Endodermal cell (in vitro differentiated cells): Measurements from ENCODE around the gene KRT14. TPM values are rescaled to one million over a fixed set of nuclear protein-coding genes. Genes with fewer than 3 reads are reported as not detected.

Experiments used
- DNase-seq: peaks from one replicate; pipeline ENCODE4 v3.0.0-alpha.2; 2017
- H3K27ac ChIP-seq: 2 replicates; pipeline ENCODE4 v1.5.1; 2013; ENCODE audit warnings: mild to moderate bottlenecking, low read depth, low read length, moderate library complexity
- H3K27me3 ChIP-seq: 2 replicates; pipeline ENCODE4 v1.6.1; 2013; ENCODE audit warnings: mild to moderate bottlenecking, low read length, moderate library complexity; ENCODE audit not compliant: insufficient read depth, control insufficient read depth, poor library complexity, severe bottlenecking
- H3K36me3 ChIP-seq: 2 replicates; pipeline ENCODE4 v1.7.0; 2013; ENCODE audit warnings: mild to moderate bottlenecking, low read length, moderate library complexity; ENCODE audit not compliant: control insufficient read depth, insufficient read depth
- H3K4me1 ChIP-seq: one replicate; pipeline ENCODE4 v1.7.0; 2013; ENCODE audit warnings: low read length; ENCODE audit not compliant: control insufficient read depth, insufficient read depth
- H3K4me3 ChIP-seq: 2 replicates; pipeline ENCODE4 v1.5.1; 2013; ENCODE audit warnings: mild to moderate bottlenecking, low read length, moderate library complexity
- H3K9ac ChIP-seq: 2 replicates; pipeline ENCODE4 v1.6.1; 2013; ENCODE audit warnings: mild to moderate bottlenecking, low read length, moderate library complexity; ENCODE audit not compliant: poor library complexity, severe bottlenecking; ENCODE audit errors: extremely low read depth
- H3K9me3 ChIP-seq: 2 replicates; pipeline ENCODE4 v1.6.1; 2013; ENCODE audit warnings: mild to moderate bottlenecking, low read length, moderate library complexity; ENCODE audit not compliant: control insufficient read depth
- H3K27ac Mint-ChIP-seq: 2 replicates; pipeline ENCODE4 v1.8.0; 2020; ENCODE audit warnings: mixed read lengths
- H3K27me3 Mint-ChIP-seq: 2 replicates; pipeline ENCODE4 v1.8.0; 2021; ENCODE audit warnings: mild to moderate bottlenecking, mixed read lengths; ENCODE audit not compliant: insufficient read depth
- H3K36me3 Mint-ChIP-seq: 2 replicates; pipeline ENCODE4 v1.8.0; 2020; ENCODE audit warnings: low read depth, mixed read lengths
- H3K4me1 Mint-ChIP-seq: 2 replicates; pipeline ENCODE4 v1.8.0; 2020; ENCODE audit warnings: mixed read lengths
- H3K4me3 Mint-ChIP-seq: 2 replicates; pipeline ENCODE4 v1.8.0; 2020; ENCODE audit warnings: mild to moderate bottlenecking, moderate library complexity, mixed read lengths
- H3K9me3 Mint-ChIP-seq: 2 replicates; pipeline ENCODE4 v1.8.0; 2020; ENCODE audit warnings: mild to moderate bottlenecking, mixed read lengths
- WGBS, 2 experiments: methylation state at CpG; one replicate each; pipeline versions ENCODE4 v1.1.5 to v1.1.7; 2013; ENCODE audit warnings: missing lambda C conversion rate in 2 of 2, mixed read lengths in 1 of 2; ENCODE audit not compliant: insufficient coverage in 1 of 2, insufficient read length in 1 of 2; 5-methylcytosine and 5-hydroxymethylcytosine counted together
- total RNA-seq, 2 donors: library from RNA; stranded (reverse); fragmentation: NEBNext Ultra II Directional in 1 of 2; extraction: Animal tissue kit (Norgen Biotek cat#: 25700) in 1 of 2; gene quantifications; 2 replicates in 1 of 2; 3 replicates in 1 of 2; pipeline ENCODE4 v1.2.1, GENCODE V29; 2021
- TF ChIP-seq, protein P1 (sequence below): fragments of 200-600 bp; sonication (generic); conservative IDR thresholded peaks from 2 replicates; pipeline ENCODE4 v1.5.0; 2021; ENCODE audit warnings: antibody characterized with exemption, mild to moderate bottlenecking

The KRT14 gene
- total RNA-seq, 2 donors from 2014 or later = not detected

DNA sequence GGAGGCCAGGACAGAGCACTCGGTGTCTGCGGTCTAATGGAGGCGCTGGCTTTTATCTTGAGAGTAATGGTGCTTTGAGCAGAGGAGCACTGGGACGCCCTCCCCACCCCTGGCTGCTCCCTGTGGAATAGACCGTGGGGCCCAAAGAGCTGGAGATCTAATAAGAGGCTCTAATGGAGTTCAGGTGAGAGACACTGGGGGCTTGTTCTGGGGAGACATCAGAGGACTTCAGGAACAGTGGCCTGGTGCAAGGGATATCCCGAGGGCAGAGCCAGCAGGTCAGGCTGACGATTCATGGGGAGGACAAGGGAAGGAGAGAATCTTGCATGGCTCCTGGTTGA is 49.1 kb downstream of the KRT14 start:
- DNase-seq = peak; percentile 68
- Mint-ChIP-seq H3K9me3 (no peaks in the 10 kb centered on the region), H3K27ac (peak overlapping the region; percentile 88), H3K36me3 (no peaks in the 10 kb centered on the region), H3K4me1 (peaks cover 74% of the 10 kb centered on the region), H3K4me3 (peak overlapping the region; percentile 32), H3K27me3 (no peaks in the 10 kb centered on the region)
- WGBS, 2 experiments = 82 to 86% methylated on average over 2 to 7 of the region's 7 CpGs
- Histone ChIP-seq H3K27ac (no peak overlapping the region), H3K9ac (no peak overlapping the region), H3K4me3 (no peak overlapping the region), H3K36me3 (no peaks in the 10 kb centered on the region), H3K4me1 (peaks cover 20% of the 10 kb centered on the region), H3K27me3 (no peaks in the 10 kb centered on the region), H3K9me3 (no peaks in the 10 kb centered on the region)
- TF ChIP-seq, protein P1, sequence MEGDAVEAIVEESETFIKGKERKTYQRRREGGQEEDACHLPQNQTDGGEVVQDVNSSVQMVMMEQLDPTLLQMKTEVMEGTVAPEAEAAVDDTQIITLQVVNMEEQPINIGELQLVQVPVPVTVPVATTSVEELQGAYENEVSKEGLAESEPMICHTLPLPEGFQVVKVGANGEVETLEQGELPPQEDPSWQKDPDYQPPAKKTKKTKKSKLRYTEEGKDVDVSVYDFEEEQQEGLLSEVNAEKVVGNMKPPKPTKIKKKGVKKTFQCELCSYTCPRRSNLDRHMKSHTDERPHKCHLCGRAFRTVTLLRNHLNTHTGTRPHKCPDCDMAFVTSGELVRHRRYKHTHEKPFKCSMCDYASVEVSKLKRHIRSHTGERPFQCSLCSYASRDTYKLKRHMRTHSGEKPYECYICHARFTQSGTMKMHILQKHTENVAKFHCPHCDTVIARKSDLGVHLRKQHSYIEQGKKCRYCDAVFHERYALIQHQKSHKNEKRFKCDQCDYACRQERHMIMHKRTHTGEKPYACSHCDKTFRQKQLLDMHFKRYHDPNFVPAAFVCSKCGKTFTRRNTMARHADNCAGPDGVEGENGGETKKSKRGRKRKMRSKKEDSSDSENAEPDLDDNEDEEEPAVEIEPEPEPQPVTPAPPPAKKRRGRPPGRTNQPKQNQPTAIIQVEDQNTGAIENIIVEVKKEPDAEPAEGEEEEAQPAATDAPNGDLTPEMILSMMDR = no peak

DNA sequence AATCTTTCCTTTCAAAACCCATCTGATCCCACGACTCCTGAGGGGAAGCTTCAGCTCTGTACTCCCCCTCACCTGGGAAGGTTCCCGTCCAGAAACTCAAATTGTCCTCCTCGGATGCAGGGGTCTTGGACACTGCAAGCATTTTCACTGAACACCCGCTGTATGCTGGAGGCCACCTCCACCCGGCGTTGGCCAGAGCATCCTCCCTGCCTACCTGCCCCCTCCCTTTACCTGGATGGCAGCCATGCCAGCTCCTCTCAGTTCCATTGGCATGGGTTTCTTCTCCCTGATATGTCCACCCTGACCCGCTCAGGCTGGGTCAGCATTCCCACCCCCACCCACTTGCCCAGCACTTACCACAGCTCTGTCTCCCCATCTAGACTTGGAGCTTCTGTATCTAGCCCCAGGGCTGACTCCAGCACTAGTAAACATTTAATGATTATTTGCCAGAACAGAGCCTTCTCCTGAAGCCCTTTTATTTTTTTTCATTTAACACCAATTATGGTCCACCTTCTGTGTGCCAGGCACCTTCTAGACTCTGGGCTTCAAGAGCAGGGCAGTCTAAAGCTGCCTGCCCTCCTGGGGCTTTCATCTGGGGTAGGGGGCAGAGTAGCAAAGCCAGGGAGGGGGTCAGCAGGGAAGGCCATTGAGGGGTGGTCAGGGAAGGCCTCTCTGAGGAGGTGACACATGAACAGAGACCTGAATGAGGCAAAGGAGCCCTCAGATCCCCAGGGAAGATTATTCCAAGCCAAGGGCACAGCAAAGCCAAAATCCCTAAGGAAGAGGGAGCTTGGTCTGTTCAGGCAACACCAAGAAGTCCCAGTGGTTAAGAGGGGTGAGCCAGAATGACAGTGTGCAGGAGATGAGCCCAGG is 49.7 kb downstream of the KRT14 start:
- Histone ChIP-seq H3K9me3 (no peaks in the 10 kb centered on the region), H3K27me3 (no peaks in the 10 kb centered on the region), H3K36me3 (no peaks in the 10 kb centered on the region), H3K4me3 (no peak overlapping the region), H3K9ac (no peak overlapping the region), H3K4me1 (peaks cover 20% of the 10 kb centered on the region), H3K27ac (no peak overlapping the region)
- no peaks in the 10 kb centered on the region for H3K36me3 Mint-ChIP-seq
- peak overlapping the region; percentile 88 for H3K27ac Mint-ChIP-seq
- H3K4me1 Mint-ChIP-seq = peaks cover 80% of the 10 kb centered on the region
- H3K27me3 Mint-ChIP-seq = no peaks in the 10 kb centered on the region
- DNase-seq = no peak
- TF ChIP-seq, protein P1 = no peak
- no peaks in the 10 kb centered on the region for H3K9me3 Mint-ChIP-seq
- 88 to 94% methylated on average over 4 to 7 of the region's 7 CpGs for WGBS, 2 experiments
- no peak overlapping the region for H3K4me3 Mint-ChIP-seq

DNA sequence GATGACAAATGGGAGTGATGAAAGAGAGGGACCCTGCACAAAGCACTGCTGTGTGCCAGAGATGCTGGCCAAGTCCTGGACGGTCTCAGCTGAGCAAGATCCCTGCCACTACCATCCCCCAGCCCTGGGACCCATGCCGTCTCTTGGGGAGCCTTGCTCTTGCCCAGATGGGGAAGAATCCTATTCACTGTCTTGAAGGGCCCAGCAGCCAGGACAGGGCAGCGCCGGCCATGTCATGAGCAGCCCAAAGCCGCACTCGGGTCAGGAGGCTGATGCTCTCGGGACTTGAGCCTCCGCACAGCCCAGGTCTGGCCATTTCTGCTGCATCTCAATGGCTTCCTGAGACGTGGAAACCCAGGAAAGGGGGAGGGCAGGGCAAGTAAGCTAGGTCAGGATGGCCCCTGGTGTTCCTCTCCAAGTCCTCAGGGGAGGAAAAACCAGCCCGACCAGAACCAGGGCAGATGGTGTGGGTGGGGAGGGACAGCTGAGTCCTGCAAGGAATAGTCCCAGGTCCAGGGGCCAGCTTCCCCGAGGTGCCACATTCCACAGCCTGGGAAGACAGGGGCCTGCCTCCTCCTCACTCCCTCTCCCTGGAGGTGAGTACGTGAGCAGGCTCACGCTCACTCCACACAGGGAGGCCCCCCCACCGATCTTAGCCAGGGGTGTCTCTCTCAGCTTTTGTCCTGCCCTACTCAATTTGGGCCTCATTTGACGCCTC is 50.8 kb downstream of the KRT14 start:
- H3K36me3 Mint-ChIP-seq = no peaks in the 10 kb centered on the region
- DNase-seq = peak; percentile 95
- H3K9ac ChIP-seq = no peak overlapping the region
- H3K4me1 ChIP-seq = peaks cover 24% of the 10 kb centered on the region
- no peaks in the 10 kb centered on the region for H3K27me3 ChIP-seq
- H3K27ac ChIP-seq = no peak overlapping the region
- no peaks in the 10 kb centered on the region for H3K9me3 ChIP-seq
- H3K27me3 Mint-ChIP-seq = no peaks in the 10 kb centered on the region
- no peak overlapping the region for H3K27ac Mint-ChIP-seq
- H3K4me3 ChIP-seq = no peak overlapping the region
- H3K9me3 Mint-ChIP-seq = no peaks in the 10 kb centered on the region
- no peaks in the 10 kb centered on the region for H3K36me3 ChIP-seq
- TF ChIP-seq, protein P1 = no peak
- peaks cover 80% of the 10 kb centered on the region for H3K4me1 Mint-ChIP-seq
- H3K4me3 Mint-ChIP-seq = no peak overlapping the region
- 75 to 89% methylated on average over 8 to 15 of the region's 15 CpGs for WGBS, 2 experiments
